Islet precursor cell (in vitro differentiated cells): Measurements from ENCODE around the gene LMOD2.

Source experiments
- DNase-seq: peaks from one replicate; pipeline ENCODE4 v3.0.0-alpha.2; 2018

The LMOD2 gene

GRCh38 chr7:123641901-123642300, 13.8 kb upstream of the LMOD2 start:
- no peak for DNase-seq

GRCh38 chr7:123643495-123644441, 11.9 kb upstream of the LMOD2 start:
- DNase-seq = peak; percentile 88

GRCh38 chr7:123645516-123645915, 10.2 kb upstream of the LMOD2 start:
- no peak for DNase-seq

GRCh38 chr7:123647106-123647730, 8.4 kb upstream of the LMOD2 start:
- peak; percentile 82 for DNase-seq

- DNase-seq = no peak
Measured at GRCh38 chr7:123649964-123650363, 5.7 kb upstream of the LMOD2 start.

GRCh38 chr7:123650595-123650994, 5.1 kb upstream of the LMOD2 start:
- DNase-seq = peak; percentile 81

GRCh38 chr7:123652406-123652805, 3.3 kb upstream of the LMOD2 start:
- no peak for DNase-seq

- DNase-seq = no peak
Measured at GRCh38 chr7:123653162-123653561, 2.5 kb upstream of the LMOD2 start.

GRCh38 chr7:123656544-123657303, 1.1 kb downstream of the LMOD2 start:
- no peak for DNase-seq

- DNase-seq = no peak
Measured at GRCh38 chr7:123657304-123657685, 1.6 kb downstream of the LMOD2 start.

GRCh38 chr7:123658023-123658422, 2.4 kb downstream of the LMOD2 start:
- DNase-seq = no peak

GRCh38 chr7:123660514-123661354, 5.1 kb downstream of the LMOD2 start:
- DNase-seq = no peak

- DNase-seq = no peak
Measured at GRCh38 chr7:123661765-123662164, 6.1 kb downstream of the LMOD2 start.

- DNase-seq = no peak
Measured at GRCh38 chr7:123662293-123662692, 6.6 kb downstream of the LMOD2 start.

GRCh38 chr7:123662755-123663154, 7.1 kb downstream of the LMOD2 start:
- DNase-seq = no peak

- DNase-seq = no peak
Measured at GRCh38 chr7:123663200-123663599, 7.5 kb downstream of the LMOD2 start.

GRCh38 chr7:123665157-123665556, 9.5 kb downstream of the LMOD2 start:
- no peak for DNase-seq

- no peak for DNase-seq
Measured at GRCh38 chr7:123665896-123666295, 10.2 kb downstream of the LMOD2 start.

GRCh38 chr7:123666492-123666891, 10.8 kb downstream of the LMOD2 start:
- DNase-seq = no peak

- no peak for DNase-seq
Measured at GRCh38 chr7:123669485-123669884, 13.8 kb downstream of the LMOD2 start.

GRCh38 chr7:123673137-123673732, 17.6 kb downstream of the LMOD2 start:
- DNase-seq = no peak

GRCh38 chr7:123673752-123674398, 18.2 kb downstream of the LMOD2 start:
- no peak for DNase-seq
